GM23248 (cell line): ENCODE data around the gene TXNL4A. TPM values are rescaled to one million over a fixed set of nuclear protein-coding genes. Genes with fewer than 3 reads are reported as not detected.

Experiments used
- DNase-seq: peaks from one replicate; pipeline ENCODE4 v3.0.0-alpha.2; 2015
- H2AFZ ChIP-seq: fragments of 200-600 bp; sonication (generic); 2 replicates; pipeline ENCODE4 v1.6.1; 2016; ENCODE audit warnings: antibody characterized with exemption
- H3F3A ChIP-seq: fragments of 200-600 bp; sonication (generic); 2 replicates; pipeline ENCODE4 v1.6.1; 2016; ENCODE audit warnings: mild to moderate bottlenecking, antibody characterized with exemption, mixed run types; ENCODE audit not compliant: insufficient read depth
- H3K27ac ChIP-seq: fragments of 200-600 bp; sonication (generic); 2 replicates; pipeline ENCODE4 v1.5.1; 2016; ENCODE audit warnings: mild to moderate bottlenecking
- H3K27me3 ChIP-seq: fragments of 200-600 bp; sonication (generic); replicated peaks from 2 replicates; pipeline ENCODE4 v1.6.1; 2016; ENCODE audit warnings: mild to moderate bottlenecking; ENCODE audit not compliant: insufficient read depth
- H3K36me3 ChIP-seq: fragments of 200-600 bp; sonication (generic); 2 replicates; pipeline ENCODE4 v1.6.1; 2016; ENCODE audit warnings: low read depth, mild to moderate bottlenecking
- H3K4me1 ChIP-seq: fragments of 200-600 bp; sonication (generic); 2 replicates; pipeline ENCODE4 v1.6.1; 2016; ENCODE audit warnings: mild to moderate bottlenecking; ENCODE audit not compliant: insufficient read depth
- H3K4me2 ChIP-seq: fragments of 200-600 bp; sonication (generic); one replicate; pipeline ENCODE4 v1.6.1; 2016; ENCODE audit warnings: mild to moderate bottlenecking; ENCODE audit not compliant: unreplicated experiment
- H3K4me3 ChIP-seq: fragments of 200-600 bp; sonication (generic); 2 replicates; pipeline ENCODE4 v1.5.1; 2016; ENCODE audit warnings: mild to moderate bottlenecking
- H3K79me2 ChIP-seq: fragments of 200-600 bp; sonication (generic); 2 replicates; pipeline ENCODE4 v1.6.1; 2016; ENCODE audit warnings: mild to moderate bottlenecking; ENCODE audit not compliant: insufficient read depth
- H3K9ac ChIP-seq: fragments of 200-600 bp; sonication (generic); 2 replicates; pipeline ENCODE4 v1.6.1; 2016; ENCODE audit warnings: mild to moderate bottlenecking
- H3K9me2 ChIP-seq: fragments of 200-600 bp; sonication (generic); 2 replicates; pipeline ENCODE4 v1.6.1; 2016; ENCODE audit warnings: mixed run types, mild to moderate bottlenecking, moderate library complexity; ENCODE audit not compliant: insufficient read depth
- H3K9me3 ChIP-seq: fragments of 200-600 bp; sonication (generic); one replicate; pipeline ENCODE4 v1.6.1; 2017; ENCODE audit warnings: low read depth
- H4K20me1 ChIP-seq: fragments of 200-600 bp; sonication (generic); 2 replicates; pipeline ENCODE4 v1.6.0; 2016; ENCODE audit not compliant: insufficient read depth
- EZH2 ChIP-seq: fragments of 200-600 bp; sonication (generic); IDR thresholded peaks from 2 replicates; pipeline ENCODE4 v1.6.1; 2018; ENCODE audit warnings: antibody characterized with exemption, mild to moderate bottlenecking; ENCODE audit not compliant: insufficient read depth, poor library complexity, severe bottlenecking
- EZH2phosphoT487 ChIP-seq: fragments of 200-600 bp; sonication (generic); IDR thresholded peaks from 2 replicates; pipeline ENCODE4 v1.6.1; 2018; ENCODE audit warnings: antibody characterized with exemption, moderate library complexity, mild to moderate bottlenecking, low read depth; ENCODE audit not compliant: insufficient read depth
- WGBS, 2 experiments: methylation state at CpG; one replicate each; pipeline ENCODE4 v1.1.6; 2015 to 2017; ENCODE audit warnings: low lambda C conversion rate in 2 of 2, low coverage in 1 of 2; ENCODE audit errors: missing lambda C conversion rate in 2 of 2; 5-methylcytosine and 5-hydroxymethylcytosine counted together
- in situ Hi-C: fragments of 300-500 bp; cut with MboI; formaldehyde crosslinking; loops from 2 replicates; pipeline ENCODE4 v1.15.0; 2020
- polyA plus RNA-seq: library from polyadenylated mRNA; unstranded; fragments of >200 nt; fragmentation: Nextera tagmentation; extraction: Ambion mirVana; gene quantifications from 2 replicates; pipeline ENCODE4 v1.2.1, GENCODE V29; 2016
- total RNA-seq: library from RNA; depleted of rRNA; stranded (reverse); fragments of >200 nt; shearing (Covaris generic); gene quantifications from 2 replicates; pipeline ENCODE4 v1.2.3, GENCODE V29; 2014

TXNL4A gene
- total and polyA plus RNA-seq, 2 experiments from 2014 or later = 17.4 to 192 TPM

DNA sequence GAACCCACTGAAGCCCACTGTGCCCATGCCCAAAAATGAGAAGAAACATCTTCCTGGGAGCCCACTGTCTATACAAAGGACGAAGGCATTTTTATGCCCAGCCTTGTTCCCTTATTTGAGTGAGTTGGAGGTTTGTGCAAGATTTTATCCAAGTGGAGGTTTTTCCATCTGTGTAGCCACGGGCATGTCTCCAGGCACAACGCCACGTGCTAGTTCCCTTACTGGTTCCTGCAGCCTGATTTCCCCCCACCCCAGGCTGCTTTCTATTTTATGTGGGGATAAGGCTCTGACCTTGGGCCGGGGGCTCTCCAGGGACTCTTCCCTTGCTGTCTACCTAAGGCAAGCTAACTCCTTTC is 22.2 kb upstream of the TXNL4A start:
- peak overlapping the region; percentile 25 for H3K9ac ChIP-seq
- no peaks in the 10 kb centered on the region for H3K27me3 ChIP-seq
- H3K4me3 ChIP-seq = peak overlapping the region; percentile 46; the same call in 1 of the 2 replicates
- H3K36me3 ChIP-seq = no peaks in the 10 kb centered on the region
- 5 to 7% methylated on average over 5 of the region's 5 CpGs for WGBS, 2 experiments
- H3K27ac ChIP-seq = peak overlapping the region; percentile 65
- no peaks in the 10 kb centered on the region for H3K9me2 ChIP-seq
- no peak for DNase-seq
- H3F3A ChIP-seq = peaks cover 18% of the 10 kb centered on the region
- no peaks in the 10 kb centered on the region for H3K9me3 ChIP-seq
- peak overlapping the region; percentile 40 for H2AFZ ChIP-seq
- TF ChIP-seq EZH2phosphoT487 (no peak), EZH2 (no peak)
- in situ Hi-C loops = no loop called here
- H3K79me2 ChIP-seq = no peaks in the 10 kb centered on the region
- H4K20me1 ChIP-seq = no peaks in the 10 kb centered on the region
- peak overlapping the region; percentile 74 for H3K4me2 ChIP-seq
- peaks cover 8% of the 10 kb centered on the region for H3K4me1 ChIP-seq

DNA sequence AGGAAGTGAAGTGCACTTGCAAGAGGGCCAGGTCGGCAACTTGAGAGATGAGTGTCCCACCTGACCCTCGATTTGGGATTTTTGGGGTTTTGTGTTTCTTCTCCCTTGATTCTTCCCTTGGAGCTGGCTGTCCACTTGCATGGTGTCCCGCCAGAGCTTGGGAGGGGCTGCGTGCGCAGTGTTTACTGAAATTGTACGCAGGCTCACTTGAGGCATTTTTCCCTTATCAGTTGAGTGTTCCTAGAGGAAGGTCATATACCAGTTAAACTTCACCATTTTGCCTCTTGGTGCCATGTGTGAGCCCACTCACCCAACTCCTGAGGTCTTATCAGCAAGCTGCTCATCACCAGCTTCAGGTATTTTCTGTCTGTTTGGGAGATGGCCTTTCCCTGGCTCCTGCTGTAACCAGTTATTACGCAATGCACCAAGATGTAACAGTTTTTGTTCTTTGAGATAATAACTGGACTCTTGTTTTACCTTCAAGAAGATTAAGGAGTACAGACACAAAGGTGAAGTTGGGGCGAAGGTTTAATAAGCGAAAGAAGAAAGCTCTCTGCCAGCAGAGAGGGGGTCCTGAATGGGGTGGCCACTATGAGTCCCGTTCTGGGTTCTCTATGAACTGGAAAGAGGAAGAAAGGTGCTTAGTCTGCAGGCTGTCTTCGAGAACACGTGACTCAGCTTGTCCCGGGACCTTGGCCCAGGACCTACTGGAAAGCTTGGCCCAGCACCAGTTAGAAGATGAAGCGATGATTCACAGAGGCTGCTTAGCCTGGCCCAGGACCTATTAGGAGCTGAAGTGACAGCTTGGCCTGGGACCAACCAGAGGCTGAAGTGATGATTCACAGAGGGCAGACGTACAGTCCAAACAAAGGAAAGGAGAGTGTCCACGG is 21.5 kb upstream of the TXNL4A start:
- no peaks in the 10 kb centered on the region for H3K9me2 ChIP-seq
- peak overlapping the region; percentile 25 for H3K9ac ChIP-seq
- WGBS, 2 experiments = 54 to 55% methylated on average over 16 of the region's 16 CpGs
- H3K36me3 ChIP-seq = no peaks in the 10 kb centered on the region
- H4K20me1 ChIP-seq = no peaks in the 10 kb centered on the region
- peaks cover 18% of the 10 kb centered on the region for H3F3A ChIP-seq
- peaks cover 8% of the 10 kb centered on the region for H3K4me1 ChIP-seq
- no peaks in the 10 kb centered on the region for H3K27me3 ChIP-seq
- H3K27ac ChIP-seq = peak overlapping the region; percentile 65
- peak overlapping the region; percentile 40 for H2AFZ ChIP-seq
- TF ChIP-seq EZH2phosphoT487 (no peak), EZH2 (no peak)
- H3K4me2 ChIP-seq = peak overlapping the region; percentile 74
- no peaks in the 10 kb centered on the region for H3K9me3 ChIP-seq
- peak overlapping the region; percentile 46; the same call in 1 of the 2 replicates for H3K4me3 ChIP-seq
- H3K79me2 ChIP-seq = no peaks in the 10 kb centered on the region
- peak; percentile 100 for DNase-seq
- in situ Hi-C loops = no loop called here

GRCh38 chr18:80006724-80007123 is 18.4 kb upstream of the TXNL4A start:
- Histone ChIP-seq H3K4me2 (no peak overlapping the region), H4K20me1 (no peaks in the 10 kb centered on the region), H3K9me3 (no peaks in the 10 kb centered on the region), H3K79me2 (no peaks in the 10 kb centered on the region), H3K9me2 (no peaks in the 10 kb centered on the region), H3K4me3 (no peak overlapping the region), H3K27ac (no peak overlapping the region), H3K4me1 (peaks cover 8% of the 10 kb centered on the region), H3K9ac (no peak overlapping the region), H3F3A (peaks cover 18% of the 10 kb centered on the region), H3K27me3 (no peaks in the 10 kb centered on the region), H3K36me3 (no peaks in the 10 kb centered on the region), H2AFZ (no peak overlapping the region)
- TF ChIP-seq EZH2phosphoT487 (no peak), EZH2 (no peak)
- WGBS, 2 experiments = 72 to 74% methylated on average over 7 of the region's 7 CpGs
- in situ Hi-C loops = no loop called here
- no peak for DNase-seq

- WGBS, 2 experiments = 63 to 69% methylated on average over 12 of the region's 12 CpGs
- TF ChIP-seq EZH2phosphoT487 (no peak), EZH2 (no peak)
- Histone ChIP-seq H3K27ac (no peak overlapping the region), H3K9me2 (no peaks in the 10 kb centered on the region), H3K36me3 (no peaks in the 10 kb centered on the region), H3K4me1 (peaks cover under 1% of the 10 kb centered on the region; the same call in 1 of the 2 replicates), H3K27me3 (no peaks in the 10 kb centered on the region), H2AFZ (no peak overlapping the region), H3K9me3 (no peaks in the 10 kb centered on the region), H3K4me2 (no peak overlapping the region), H4K20me1 (no peaks in the 10 kb centered on the region), H3K9ac (no peak overlapping the region), H3K79me2 (no peaks in the 10 kb centered on the region), H3K4me3 (no peak overlapping the region), H3F3A (peaks cover 3% of the 10 kb centered on the region)
- in situ Hi-C loops = no loop called here
- no peak for DNase-seq
Observed at GRCh38 chr18:80004600-80005342, 16.4 kb upstream of the TXNL4A start.
